HL-60/S4 treated with retinoic acid at 250 ng/mL for 4 days and 3 days (cell line): ENCODE results near the gene PLIN3.
"Not testable (repeated sequence)": the region's sequence is repeated elsewhere in the genome, so short reads cannot be mapped to it uniquely, and the experiment has no call there.

Source experiments
- in situ Hi-C: fragments of 300-500 bp; cut with MboI; formaldehyde crosslinking; loops from 2 replicates; pipeline ENCODE4 v1.7.0; 2022; ENCODE audit warnings: low sequenced_read_pairs

PLIN3 gene

DNA sequence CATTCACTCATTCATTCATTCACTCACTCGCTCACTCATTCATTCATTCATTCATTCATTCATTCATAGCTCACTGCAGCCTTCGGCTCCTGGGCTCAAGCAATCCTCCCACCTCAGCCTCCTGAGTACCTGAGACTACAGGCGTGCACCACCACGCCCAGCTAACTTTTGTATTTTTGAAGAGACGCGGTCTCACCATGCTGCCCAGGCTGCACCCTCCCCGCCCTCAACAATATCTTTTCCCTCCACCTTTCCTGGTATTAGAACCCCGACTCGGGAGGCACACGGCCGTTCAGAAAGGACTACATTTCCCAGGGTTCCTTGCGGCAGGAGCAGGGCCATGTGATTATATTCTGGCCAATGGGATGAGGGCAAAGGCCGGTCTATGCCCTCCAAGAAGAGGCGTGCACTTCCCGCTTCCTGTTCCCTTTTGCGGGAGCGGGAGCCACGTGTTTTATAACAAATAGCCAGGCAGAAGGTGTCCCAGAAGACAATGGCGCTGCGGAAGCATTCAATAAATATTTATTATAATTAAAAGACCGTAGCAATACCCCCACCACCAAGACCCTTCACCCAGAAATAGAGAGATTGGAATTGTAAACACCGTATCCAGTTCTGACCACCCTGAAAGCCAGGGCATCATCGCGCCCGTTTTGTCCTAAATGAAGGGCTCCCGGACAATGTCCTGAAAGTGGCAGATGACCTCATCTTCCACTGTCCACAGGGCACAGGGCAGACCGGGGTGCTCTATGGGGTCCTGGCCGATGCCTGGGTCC, 51.9 kb downstream of the PLIN3 start:
- in situ Hi-C loops: loop anchor here (10.0 kb wide), 1 partner anchor 99 kb away; no protein-coding TSS in a partner anchor

DNA sequence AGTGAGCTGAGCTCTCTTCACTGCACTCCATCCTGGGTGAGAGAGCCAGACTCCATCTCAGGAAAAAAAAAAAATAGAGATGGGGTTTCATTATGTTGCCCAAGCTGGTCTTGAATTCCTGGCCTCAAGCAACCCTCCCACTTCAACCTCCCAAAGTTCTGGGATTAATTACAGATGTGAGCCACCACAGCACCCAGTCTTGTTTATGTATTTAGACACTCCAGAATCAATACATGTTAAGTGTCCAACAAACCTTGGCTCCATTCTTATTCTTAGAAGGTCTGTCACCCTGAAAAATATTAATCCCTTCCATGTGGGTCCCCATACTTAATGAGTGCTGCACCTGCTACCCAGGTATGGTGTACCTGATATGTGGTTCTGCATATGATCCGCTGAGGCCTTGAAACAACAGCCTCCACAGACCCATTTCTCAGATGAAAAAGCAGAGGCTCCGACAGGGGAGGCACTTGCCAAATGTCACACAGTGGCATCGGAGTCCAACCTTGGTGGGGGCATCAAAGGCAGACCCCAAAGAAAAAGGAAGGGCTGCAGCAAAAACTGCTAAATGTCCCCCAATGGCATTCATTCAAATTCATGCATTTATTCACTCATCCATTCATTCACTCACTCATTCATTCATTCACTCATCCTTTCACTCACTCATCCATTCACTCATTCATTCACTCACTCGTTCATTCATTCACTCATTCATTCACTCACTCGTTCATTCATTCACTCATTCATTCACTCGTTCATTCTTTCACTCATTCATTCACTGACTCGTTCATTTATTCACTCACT, 52.6 kb downstream of the PLIN3 start:
- in situ Hi-C loops: loop anchor here (10.0 kb wide), 1 partner anchor 100 kb away; no protein-coding TSS in a partner anchor

DNA sequence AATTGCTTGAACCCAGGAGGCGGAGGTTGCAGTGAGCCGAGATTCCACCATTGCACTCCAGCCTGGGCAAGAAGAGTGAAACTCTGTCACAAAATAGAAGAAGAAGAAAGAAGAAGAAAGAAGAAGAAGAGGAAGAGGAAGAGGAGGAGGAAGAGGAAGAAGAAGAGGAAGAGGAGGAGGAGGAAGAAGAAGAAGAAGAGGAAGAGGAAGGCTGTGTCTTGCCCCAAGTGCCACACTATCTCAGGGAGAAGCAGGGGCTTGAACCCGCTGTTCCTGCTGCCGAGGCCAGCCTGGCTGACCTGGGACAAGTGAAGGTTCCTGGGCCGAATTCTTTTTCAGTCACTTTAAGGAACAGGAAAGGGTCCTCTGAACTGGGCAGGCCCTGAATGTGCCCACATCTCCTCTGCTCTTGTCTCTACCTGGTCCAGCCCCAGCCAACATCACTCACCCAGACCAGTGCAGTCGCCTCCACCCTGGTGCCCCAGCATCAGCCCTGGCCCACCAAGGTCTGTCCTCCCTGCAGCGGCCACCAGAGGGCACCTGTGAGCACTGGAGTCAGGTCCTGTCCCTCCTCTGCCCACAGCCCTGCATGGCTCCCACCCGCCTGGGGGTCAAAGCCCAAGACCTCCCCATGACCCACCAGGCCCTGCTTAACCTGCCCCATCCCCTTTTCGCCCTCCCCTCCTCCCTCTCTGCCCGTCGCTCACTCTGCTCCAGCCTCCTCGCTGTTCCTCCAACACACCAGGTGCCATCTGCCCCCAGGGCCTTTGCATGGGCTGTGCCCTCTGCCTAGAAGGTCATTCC, 55.9 kb downstream of the PLIN3 start:
- in situ Hi-C loops: loop anchor here (10.0 kb wide), 1 partner anchor 103 kb away; no protein-coding TSS in a partner anchor

- in situ Hi-C loops: no loop called here
Observed at GRCh38 chr19:4807188-4807587, 60.3 kb downstream of the PLIN3 start.

GRCh38 chr19:4806384-4806783, 61.1 kb downstream of the PLIN3 start:
- in situ Hi-C loops: no loop called here

GRCh38 chr19:4805140-4805539, 62.3 kb downstream of the PLIN3 start:
- in situ Hi-C loops: not testable (repeated sequence)

DNA sequence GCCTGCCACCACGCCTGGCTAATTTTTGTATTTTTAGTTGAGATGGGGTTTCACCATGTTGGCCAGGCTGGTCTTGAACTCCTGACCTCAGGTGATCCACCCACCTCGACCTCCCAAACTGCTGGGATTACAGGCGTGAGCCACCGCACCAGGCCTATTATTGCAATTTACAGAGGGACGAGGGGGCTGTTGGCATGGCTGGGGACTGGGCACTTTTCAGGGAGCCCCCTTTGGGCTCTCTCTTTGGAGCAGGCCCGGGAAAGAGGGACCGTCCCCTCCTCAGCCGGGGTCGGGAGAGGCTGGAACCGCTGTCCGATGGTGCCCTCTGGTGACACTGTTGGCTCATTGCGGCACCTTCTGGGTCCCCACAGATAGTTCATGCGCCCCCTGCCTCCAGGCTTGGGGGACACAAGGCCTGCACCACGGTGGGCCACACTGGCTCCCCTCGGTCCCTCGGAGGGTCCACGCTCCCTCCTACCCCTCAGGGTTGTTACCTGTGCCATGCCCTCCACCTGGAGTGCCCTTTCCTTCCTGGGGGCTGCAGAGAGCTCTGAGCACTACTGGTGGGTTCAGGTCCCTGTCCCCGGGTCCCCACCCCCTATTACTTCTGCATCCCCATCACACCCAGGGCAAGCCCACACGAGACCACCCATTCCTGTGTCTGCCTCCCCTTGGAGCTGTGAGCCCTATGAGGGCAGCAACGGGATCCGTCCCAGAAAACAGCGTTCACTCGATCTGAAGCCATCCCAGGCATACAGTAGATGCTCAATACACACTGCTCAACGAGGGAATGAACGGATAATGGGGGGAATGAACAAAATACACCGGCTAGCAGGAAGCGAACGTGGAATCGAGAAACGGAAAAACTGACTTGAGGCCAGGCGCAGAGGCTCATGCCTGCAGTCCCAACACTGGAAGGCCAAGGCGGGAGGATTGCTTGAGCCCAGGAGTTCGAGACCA, 63.5 kb downstream of the PLIN3 start:
- in situ Hi-C loops: no loop called here

GRCh38 chr19:4802711-4803110, 64.8 kb downstream of the PLIN3 start:
- in situ Hi-C loops: no loop called here

- in situ Hi-C loops: no loop called here
Observed at GRCh38 chr19:4801085-4801619, 66.3 kb downstream of the PLIN3 start.

DNA sequence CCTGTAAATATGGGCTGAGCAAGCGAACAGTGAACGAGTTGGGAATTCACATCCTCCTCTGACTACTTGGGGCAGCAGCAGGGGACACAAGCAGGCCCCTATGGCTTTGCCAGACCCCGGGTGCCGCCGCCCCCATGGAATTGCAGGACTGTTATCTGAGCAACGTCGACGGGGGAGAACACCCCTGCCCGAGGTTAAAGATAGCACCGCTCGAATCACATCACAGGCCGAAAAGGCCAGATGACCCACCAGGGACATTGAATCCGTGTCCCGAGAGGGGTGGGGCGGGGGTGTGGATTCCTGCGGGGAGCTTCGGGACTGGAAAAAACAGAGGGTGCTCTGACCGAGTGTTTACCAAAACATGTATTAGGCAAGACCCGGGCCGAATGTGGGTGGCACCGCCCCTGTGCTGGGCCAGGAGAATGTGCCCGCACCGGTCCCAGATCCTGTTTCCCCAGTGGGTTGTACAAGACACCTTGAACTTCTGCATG, 66.8 kb downstream of the PLIN3 start:
- in situ Hi-C loops: no loop called here

- in situ Hi-C loops: no loop called here
Observed at GRCh38 chr19:4795400-4795799, 72.1 kb downstream of the PLIN3 start.

GRCh38 chr19:4794971-4795370, 72.5 kb downstream of the PLIN3 start:
- in situ Hi-C loops: no loop called here

- in situ Hi-C loops: not testable (repeated sequence)
Observed at GRCh38 chr19:4793278-4793677, 74.2 kb downstream of the PLIN3 start.

DNA sequence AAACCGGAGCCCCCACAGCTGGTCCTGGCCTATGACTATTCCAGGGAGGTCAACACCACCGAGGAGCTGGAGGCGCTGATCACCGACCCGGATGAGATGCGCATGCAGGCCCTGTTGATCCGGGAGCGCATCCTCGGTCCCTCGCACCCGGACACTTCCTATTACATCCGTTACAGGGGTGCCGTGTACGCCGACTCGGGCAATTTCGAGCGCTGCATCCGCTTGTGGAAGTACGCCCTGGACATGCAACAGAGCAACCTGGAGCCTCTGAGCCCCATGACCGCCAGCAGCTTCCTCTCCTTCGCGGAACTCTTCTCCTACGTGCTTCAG, 74.6 kb downstream of the PLIN3 start:
- in situ Hi-C loops: not testable (repeated sequence)

DNA sequence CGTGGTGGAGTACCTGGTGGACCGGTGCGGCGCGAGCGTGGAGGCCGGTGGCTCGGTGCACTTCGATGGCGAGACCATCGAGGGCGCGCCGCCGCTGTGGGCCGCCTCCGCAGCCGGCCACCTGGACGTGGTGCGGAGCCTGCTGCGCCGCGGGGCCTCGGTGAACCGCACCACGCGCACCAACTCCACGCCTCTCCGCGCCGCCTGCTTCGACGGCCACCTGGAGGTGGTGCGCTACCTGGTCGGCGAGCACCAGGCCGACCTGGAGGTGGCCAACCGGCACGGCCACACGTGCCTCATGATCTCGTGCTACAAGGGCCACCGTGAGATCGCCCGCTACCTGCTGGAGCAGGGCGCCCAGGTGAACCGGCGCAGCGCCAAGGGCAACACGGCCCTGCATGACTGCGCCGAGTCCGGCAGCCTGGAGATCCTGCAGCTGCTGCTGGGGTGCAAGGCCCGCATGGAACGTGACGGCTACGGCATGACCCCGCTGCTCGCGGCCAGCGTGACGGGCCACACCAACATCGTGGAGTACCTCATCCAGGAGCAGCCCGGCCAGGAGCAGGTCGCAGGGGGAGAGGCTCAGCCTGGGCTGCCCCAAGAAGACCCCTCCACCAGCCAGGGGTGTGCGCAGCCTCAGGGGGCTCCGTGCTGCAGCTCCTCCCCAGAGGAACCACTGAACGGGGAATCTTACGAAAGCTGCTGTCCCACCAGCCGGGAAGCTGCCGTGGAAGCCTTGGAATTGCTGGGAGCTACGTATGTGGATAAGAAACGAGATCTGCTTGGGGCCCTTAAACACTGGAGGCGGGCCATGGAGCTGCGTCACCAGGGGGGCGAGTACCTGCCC, 75.2 kb downstream of the PLIN3 start:
- in situ Hi-C loops: not testable (repeated sequence)

- in situ Hi-C loops: no loop called here
Observed at GRCh38 chr19:4791183-4792018, 76.1 kb downstream of the PLIN3 start, which contains the start of gene FEM1A. FEM1A (plus strand) TSS chr19:4791734; CDS start chr19:4791855, 121 bp downstream.
